ENCODE results near the gene KIF4A.
A peak's percentile ranks its signal among the peaks of the same experiment; 100 is the strongest.
"Not testable (repeated sequence)": the region's sequence is repeated elsewhere in the genome, so short reads cannot be mapped to it uniquely, and the experiment has no call there.

Gene KIF4A

GRCh38 chrX:70289793-70290770, at the start of gene KIF4A, which contains the start of gene PDZD11:
Gene KIF4A (plus strand): TSS chrX:70290104. CDS start chrX:70290459, 355 bp downstream.
Gene PDZD11 (minus strand): TSS chrX:70289927. CDS start chrX:70289341, 586 bp downstream.
- peak; percentile 56 for DNase-seq

GRCh38 chrX:70240751-70241150, 49.2 kb upstream of the KIF4A start:
- no peak for DNase-seq

DNA sequence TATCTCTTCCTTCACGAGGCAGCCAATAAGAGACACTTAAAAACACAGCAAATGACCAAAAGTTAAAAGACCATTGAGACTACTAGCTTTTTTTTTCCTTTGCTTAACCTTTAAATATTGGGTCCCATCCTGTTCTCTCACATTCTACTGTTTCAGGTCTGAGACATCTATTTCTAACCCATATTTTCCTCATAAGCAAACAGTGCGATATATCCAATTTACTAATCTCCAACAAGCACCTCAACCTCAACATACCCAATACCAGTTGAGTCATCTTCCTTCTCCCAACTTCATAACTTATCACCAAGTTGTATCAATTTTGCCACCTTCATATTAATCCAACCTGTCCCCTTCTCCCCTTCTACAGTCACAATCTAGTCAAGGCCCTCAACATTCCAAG, 48.4 kb upstream of the KIF4A start:
- DNase-seq = no peak

DNA sequence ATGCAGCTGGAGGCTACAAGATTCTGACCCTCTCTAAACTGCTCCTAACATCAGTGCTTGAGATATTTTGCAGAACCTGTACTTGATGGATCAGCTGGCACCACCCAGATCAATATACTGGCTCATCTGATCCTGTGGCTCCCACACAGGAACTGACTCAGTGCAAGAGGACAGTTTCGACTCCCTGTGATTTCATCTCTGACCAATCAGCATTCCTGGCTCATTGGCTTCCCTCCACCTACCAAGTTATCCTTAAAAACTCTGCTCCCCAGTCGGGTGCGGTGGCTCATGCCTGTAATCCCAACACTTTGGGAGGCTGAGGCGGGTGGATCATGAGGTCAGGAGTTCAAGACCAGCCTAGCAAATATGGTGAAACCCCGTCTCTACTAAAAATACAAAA, 46.3 kb upstream of the KIF4A start:
- not testable (repeated sequence) for DNase-seq

- no peak for DNase-seq
Measured at GRCh38 chrX:70244881-70245280, 45.0 kb upstream of the KIF4A start.

DNA sequence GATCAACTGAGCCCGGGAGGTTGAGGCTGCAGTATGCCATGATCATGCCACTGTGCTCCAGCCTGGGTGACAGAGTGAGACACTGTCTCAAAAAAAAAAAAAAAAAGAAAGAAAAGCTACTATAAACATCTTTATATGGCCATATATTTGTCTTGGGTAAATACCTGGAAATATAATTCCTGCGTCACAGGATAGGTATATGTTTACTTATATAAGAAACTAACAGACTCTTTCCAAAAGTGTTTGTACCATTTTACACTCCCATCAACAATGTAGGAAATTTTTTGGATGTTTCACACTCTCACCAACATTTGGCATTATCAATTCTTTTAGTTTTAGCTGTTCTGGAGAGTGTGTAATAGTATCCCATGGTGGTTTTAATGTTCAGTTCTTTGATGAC, 42.7 kb upstream of the KIF4A start:
- no peak for DNase-seq

DNA sequence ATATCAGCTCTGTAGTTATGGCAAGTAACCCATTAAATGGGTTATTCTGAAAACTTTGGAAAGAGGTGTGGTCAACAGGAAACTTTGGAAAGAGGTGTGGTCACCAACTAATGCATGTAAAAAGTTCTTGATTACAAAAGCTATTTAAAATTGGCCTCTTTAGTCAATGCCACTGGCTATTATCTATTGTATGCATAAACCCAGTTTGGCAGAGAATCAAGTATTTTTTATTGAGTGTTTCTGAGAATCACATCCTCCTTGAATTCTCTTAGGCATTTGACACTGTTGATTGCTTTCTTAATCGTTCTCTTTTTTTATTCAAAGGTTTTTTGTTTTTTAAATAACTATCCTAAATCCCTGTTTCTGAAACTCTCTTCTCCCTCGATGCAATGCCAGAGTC, 37.4 kb upstream of the KIF4A start:
- no peak for DNase-seq

GRCh38 chrX:70253377-70254062, 36.4 kb upstream of the KIF4A start:
- DNase-seq = peak; percentile 14

GRCh38 chrX:70254063-70254400, 35.9 kb upstream of the KIF4A start:
- no peak for DNase-seq

- DNase-seq = no peak
Measured at GRCh38 chrX:70254909-70255308, 35.0 kb upstream of the KIF4A start.

GRCh38 chrX:70255452-70255851, 34.5 kb upstream of the KIF4A start:
- no peak for DNase-seq

DNA sequence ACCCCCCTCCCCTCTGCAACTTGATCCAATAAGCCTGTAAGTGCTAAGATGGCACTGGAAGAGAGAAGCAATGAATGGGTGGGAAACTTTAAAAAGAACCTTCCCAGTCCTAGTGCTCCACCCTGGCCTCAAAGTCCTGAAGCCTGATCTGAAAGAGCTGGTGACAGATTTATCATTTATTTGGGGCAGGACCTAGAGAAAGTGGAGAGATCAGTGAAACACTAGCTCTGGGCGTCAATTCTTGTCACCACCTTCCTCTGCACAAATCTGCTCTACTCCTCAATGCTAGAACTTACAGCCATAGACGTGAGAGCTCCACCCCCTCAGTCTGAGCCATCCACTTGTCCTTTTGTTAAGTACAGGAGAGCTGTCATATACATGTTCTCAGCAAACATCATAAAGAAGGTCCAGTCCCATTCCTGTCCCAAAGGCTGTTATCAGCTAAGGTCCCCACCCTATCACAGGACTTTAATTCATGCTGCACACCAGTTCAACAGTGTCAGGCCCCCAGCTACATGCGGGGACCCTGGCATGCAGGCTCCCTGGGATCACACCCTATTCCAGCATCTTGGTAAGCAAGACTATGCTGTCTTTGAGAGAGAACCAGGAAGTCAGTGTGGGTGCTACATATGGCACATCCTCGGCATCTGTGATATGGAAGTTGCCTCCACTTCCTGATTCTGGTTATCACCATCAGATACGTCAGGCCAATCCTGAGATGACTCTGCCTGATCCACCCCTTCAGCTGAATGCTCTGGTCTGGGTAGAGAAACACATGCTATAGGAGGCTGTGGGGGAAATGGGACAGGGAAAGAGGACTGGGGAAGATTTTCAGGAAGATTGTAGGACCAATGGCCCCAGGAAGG, 32.2 kb upstream of the KIF4A start:
- no peak for DNase-seq

- no peak for DNase-seq
Measured at GRCh38 chrX:70260104-70260503, 29.8 kb upstream of the KIF4A start, which contains the start of gene P2RY4. Gene P2RY4 (minus strand): TSS chrX:70260204. CDS start chrX:70259624, 580 bp downstream.

GRCh38 chrX:70262952-70263567, 26.8 kb upstream of the KIF4A start:
- DNase-seq = peak; percentile 45

DNA sequence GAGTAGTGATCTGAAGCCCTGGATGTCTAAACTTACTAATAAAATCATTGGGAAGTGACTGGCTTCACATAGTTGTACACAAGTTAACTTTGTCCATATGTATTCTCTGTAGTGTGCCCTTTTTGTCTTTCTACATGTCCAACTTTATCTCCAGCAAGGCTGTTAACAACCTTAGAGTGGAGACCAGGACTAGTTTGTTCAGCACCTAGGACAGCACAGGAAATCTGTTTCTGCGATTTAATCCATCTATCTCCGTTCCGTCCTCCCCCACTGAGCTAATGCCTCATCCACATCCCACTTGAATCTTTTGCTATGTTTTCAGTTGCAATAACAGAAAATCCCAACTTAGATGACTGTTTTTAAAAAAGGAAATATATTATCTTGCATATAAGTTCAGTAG, 25.1 kb upstream of the KIF4A start:
- no peak for DNase-seq

DNA sequence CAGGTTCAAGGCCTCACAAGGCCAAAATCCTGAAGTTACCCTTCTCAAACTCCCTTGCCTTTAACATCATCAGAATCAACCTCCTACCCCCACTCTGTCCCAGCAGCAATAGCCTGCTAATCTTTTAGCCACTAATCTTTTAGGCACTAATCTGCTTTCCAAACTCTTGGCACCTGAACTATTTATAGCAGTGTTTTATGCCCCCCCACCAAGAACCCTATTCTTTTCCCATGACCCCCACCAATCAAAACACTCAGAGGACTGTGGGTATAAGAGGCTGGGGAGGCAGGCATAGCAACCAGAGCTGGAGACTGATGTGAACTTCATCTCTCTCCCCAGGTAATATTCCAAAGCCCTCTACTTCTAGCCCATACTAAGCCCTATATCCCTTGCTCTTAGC, 21.9 kb upstream of the KIF4A start, which contains the start of gene ARR3:
TSS of gene ARR3 (plus strand) at position 301 of the 400 bp plus-strand sequence. CDS start 1,052 bp downstream, outside the sequence.
- DNase-seq = no peak

DNA sequence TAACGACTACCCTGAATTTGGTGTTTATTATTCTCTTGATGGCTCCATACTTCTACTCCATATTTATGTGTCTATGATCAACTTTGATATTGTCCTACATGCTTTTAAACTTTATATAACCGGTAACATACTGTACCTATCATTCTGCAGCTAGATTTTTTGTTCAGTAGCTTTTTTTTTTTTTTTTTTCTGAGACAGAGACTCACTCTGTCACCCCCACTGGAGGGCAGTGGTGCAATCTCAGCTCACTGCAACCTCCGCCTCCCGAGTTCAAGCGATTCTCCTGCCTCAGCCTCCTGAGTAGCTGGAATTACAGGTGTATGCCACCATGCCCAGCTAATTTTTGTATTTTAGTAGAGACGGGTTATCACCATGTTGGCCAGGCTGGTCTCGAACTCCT, 15.9 kb upstream of the KIF4A start:
- not testable (repeated sequence) for DNase-seq

- no peak for DNase-seq
Measured at GRCh38 chrX:70279081-70279480, 10.8 kb upstream of the KIF4A start.

- no peak for DNase-seq
Measured at GRCh38 chrX:70280573-70280972, 9.3 kb upstream of the KIF4A start.

DNA sequence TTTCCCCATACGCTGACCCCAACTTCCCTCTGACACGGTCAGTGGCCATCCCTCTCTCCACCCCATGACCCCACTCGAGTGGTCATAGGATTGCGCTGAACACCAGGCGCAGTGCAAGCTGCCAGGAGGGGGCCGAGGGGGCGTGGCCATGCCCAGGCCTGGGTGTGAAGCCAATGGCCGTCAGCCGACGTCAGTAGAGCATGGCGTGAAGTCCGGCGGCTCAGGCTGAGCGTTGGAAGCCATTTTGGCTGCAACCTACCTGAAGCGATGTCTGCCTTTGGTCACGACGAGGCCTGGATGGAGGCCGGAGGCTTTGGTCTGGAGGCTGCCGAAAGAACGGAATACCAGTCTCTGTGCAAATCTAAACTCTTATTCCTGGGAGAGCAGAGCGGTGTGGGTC, 8.0 kb upstream of the KIF4A start, which contains the start of gene RAB41:
TSS of gene RAB41 (plus strand) at position 222 of the 400 bp plus-strand sequence. CDS start at position 268, 46 bp downstream.
- DNase-seq = no peak

- no peak for DNase-seq
Measured at GRCh38 chrX:70289168-70289792, 624 bp upstream of the KIF4A start.

- DNase-seq = no peak
Measured at GRCh38 chrX:70292788-70293187, 2.9 kb downstream of the KIF4A start.

Measured in NCI-H510A treated with DMSO at 0.1 percent for 48 hours (cell line).